Stimulated activated CD8-positive, alpha-beta memory T cell treated with anti-CD3 and anti-CD28 coated beads, Interleukin-12 subunit alpha, Interleukin-12 subunit beta, amount 100 ng/mL, for 1 hour (primary cell): ENCODE results near the gene CHMP2A.
"Not testable (repeated sequence)": the region's sequence is repeated elsewhere in the genome, so short reads cannot be mapped to it uniquely, and the experiment has no call there.

ENCODE experiments used
- DNase-seq: peaks from one replicate; pipeline ENCODE4 v3.0.0-alpha.2; 2020; ENCODE audit warnings: low read depth

The CHMP2A gene

DNA sequence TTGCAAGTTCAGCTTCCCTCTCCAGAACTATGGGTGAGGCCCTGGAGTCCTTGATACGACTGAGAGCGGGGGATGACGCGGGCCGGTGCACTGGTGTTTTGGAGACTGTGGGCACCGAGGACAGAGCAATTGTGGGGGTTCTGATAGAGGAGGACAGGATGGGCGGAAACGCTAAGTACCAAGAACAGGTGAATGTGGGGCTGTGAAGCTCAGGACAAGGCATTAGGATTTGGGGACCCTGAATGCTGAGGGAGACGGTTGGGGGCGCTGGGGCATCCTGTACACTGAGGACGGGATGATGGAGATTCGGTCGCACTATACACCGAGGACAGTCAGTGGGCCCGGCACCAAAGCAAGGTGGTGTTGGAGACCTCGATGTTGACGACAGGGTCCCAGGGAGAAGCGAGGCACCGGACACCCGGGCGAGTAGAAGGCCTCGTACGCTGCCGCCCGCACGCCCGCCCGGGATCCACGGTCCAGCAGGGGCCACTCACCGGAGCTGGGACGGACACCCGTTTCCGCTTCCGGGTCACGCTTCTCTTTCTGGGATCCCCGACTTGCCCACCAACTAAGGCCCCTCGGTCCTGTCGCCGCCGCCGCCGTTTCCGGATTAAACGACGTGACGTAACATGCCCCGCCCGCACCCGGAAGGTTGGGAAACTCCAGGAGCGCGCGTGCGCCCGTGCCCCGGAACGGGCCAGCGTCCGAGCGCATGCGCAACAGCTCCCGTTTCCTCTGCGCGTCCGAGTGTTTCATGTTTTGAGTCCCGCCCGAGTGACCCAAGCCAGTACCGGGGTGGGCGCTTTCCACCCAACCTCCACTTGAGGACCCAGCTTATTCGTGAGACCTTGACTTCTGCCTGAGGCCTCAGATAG, at the start of gene CHMP2A:
TSS of gene CHMP2A (minus strand) at position 612 of the 875 bp plus-strand sequence. CDS start 893 bp downstream, outside the sequence.
- peak; percentile 99 for DNase-seq

GRCh38 chr19:58586133-58586765, 31.3 kb upstream of the CHMP2A start:
- DNase-seq, result no peak

DNA sequence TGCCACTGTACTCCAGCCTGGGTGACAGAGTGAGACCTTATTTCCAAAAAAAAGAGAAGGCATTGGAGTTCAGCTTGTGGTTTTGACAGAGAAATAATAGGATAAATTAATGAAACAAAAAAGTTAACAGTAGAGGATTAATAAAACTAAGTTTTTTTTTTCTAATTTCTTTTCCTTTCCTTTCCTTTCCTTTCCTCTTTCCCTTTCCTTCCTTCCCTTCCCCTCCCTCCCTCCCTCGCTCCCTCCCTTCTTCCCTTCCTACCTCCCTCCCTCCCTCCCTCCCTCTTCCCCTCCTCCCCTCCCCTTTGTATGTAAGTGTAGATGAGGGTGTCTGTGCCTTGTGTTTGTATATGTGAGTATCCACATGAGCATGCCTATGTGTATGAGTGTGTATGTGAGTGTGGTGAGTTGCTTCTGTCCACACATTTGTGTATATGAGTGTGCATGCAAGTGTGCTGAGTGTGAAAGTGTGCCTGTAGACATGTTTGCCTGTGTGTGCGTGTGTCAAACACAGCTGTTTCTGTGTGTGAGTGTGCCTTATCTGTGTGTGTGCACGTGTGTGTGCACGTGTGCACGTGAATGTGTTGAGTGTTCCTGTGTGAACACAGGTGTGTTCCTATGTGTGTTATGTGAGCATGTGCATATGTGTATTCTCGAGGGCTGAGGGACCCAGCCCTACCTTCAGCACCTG, 30.7 kb upstream of the CHMP2A start:
- no peak for DNase-seq

DNA sequence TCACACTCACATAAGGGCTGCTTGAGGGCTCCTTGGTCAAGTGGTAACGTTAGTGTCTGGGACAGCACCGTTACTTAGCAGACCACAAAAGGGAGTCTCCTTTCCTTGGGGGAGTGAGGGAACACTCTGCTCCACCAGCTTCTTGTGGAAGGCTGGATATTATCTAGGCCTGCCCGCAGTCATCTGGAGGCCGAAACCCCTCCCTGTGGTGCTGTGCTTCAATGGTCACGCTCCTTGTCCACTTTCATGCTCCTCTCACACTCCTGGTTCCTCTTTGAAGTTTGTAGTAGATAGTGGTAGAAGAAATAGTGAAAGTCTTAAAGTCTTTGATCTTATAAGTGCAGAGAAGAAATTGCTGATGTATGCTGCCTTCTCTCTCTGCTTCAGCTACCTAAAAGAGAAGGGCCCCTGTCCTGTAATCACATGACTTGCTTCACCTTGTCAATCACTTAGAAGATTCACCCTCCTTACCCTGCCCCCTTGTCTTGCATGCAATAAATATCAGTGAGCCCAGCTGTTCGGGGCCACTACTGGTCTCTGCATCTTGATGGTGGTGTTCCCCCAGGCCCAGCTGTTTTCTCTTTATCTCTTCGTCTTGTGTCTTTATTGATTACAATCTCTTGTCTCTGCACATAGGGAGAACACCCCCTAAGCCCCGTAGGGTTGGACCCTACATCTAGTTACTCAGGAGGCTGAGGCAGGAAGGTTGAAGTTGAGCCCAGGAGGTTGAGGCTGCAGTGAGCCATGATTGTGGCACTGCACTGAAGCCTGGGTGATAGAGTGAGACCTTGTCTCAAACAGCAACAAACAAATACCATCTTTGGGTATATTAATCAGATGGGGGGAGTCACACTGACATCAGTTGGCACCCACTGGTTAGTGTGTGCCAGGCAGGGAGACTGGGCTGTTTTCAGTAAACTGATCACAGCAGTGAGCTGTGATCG, 29.9 kb upstream of the CHMP2A start:
- no peak for DNase-seq

DNA sequence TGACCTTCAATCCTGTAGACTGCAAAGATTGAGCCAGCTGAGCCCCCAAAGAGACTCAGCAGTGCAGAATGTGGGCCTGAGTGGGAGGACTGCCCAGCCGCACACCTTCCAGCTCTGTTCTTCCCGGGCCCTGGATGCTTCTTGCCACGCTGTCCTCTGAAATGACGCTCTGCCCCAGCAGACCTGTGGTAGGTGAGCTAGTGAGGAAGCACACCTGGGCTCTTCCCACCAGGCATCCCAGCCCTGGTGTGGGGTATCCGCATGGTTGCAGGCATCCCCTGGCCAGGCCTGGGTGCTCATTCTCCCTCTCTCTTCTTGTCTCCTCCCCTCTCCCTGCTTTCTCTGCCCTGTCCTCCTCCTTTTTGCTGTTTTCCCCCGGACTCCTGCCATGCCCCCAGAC, 28.1 kb upstream of the CHMP2A start:
- no peak for DNase-seq

- peak; percentile 82 for DNase-seq
Measured at GRCh38 chr19:58581227-58582141, 26.6 kb upstream of the CHMP2A start.

- no peak for DNase-seq
Measured at GRCh38 chr19:58579473-58580142, 24.7 kb upstream of the CHMP2A start.

- DNase-seq, result no peak
Measured at GRCh38 chr19:58578012-58578925, 23.4 kb upstream of the CHMP2A start.

DNA sequence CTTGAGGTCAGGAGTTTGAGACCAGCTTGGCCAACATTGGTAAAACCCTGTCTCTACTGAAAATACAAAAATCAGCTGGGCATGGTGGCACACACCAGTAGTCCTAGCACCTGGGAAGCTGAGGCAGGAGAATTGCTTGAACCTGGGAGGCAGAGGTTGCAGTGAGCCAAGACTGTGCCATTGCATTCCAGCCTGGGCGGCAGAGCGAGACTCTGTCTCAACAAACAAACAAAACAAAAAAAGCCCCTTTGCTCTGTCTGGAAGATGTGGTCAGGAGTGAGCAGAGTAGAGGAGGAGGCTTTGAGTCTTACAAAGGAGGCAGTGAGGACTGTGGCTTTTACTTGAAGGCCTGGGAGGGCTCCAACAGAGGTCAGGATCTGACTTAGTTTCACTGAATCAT, 22.7 kb upstream of the CHMP2A start:
- not testable (repeated sequence) for DNase-seq

DNA sequence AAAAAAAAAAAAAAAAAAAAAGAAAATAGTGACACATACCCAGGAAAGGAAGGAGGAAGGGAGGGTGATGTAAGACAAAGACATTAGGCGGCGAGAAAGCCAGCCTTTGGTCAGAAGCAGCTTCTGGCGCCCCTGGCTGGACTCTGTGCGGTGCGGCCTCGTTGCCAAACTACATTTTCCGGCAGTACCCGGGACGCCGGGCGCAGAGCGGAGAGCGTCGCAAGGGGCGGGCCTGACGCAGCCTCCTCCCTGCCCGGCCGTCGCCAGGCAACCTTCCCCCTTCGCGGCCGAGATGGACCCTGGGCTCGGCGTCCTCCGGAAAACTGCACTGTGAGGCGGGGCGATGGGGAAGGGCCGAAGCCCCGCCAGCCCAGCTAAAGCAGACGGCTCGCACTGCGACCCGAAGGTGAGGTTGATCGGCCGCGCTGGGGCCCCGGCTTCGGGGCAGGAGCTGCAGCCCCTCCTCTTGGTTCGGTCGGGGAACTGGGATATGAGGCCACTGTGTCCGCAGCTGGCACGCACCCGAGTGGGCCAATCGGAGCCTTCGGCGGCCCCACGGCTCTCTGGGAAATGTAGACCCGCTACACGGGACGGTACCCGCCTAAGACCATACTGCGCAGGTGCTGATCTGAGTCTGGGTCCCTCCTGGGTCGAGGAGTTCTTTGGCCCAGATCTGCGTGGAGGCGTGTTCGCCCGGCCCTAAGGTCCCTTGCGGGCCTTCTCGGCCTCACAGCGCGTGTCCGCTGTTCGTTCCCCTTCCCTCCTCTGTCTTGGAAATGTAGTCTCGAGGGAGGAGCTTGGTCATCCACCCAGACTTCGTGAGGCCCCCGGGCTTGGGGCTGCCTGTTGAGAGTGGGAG, 20.5 kb upstream of the CHMP2A start:
- peak; percentile 58 for DNase-seq

DNA sequence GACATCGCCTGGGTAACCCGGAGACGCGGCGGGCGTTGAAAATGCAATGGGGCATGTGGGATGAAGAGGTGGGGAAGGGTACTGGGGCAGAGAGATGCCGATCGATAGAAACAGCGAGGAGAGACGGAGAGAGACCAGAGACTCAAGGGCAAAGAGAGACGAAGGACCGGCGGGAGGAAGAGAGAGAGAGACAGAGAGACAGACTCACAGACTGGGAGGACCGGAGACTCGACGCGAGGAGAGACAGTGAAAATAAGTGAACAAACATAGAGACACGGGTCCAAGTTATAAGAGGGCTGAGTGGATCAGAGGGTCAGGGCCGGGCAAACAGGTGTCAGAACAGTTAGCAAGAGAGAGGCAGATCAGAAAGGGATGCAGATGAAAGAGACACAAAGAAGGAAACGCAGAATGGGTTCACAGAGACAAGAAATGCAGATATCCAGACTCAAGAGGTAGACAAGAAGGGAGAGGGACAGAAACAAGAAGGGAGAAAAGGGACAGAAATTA, 18.8 kb upstream of the CHMP2A start:
- DNase-seq, result no peak

DNA sequence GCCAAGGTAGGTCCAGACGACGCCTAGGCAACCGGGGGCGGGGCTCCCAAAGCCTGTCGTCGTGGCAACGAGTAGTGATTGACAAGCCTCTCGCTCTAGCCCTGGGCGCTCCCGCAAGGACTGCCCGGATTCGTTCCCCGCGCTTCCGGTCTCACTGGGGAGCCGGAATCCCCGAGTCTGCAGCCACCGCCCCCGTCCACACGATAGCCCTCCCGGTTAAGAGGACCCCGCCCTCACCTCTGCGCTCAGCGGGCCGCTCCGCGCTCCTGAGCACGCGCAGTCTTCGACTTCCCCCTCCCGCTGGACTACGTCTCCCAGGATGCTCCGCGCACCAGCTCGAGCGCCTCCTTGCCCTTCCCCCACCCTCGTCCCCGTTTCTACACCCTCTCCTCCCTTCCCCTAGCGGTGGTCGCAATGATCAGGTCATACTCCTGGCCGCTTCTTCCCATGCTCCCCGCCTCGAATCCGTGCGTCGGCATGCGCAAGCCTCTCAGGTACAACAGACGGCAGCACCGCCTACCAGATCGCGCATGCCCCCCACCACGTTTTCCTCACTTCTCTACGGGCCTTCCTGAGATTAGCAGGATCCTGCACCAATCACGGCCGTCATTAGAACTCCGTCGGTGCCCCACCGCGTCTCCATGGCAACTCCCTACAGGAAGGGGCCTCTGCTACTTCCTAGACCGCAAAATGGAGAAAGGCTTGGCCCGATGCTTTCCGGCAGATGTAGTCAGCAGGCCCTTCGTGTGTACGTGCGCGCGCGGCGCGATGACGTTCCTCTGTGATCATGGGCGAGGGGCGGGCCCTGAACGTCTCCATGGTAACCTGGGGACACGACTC, 18.1 kb upstream of the CHMP2A start, which contains the start of gene MZF1:
TSS of gene MZF1 (minus strand) at position 518 of the 840 bp plus-strand sequence. CDS start 1,946 bp downstream, outside the sequence.
- peak; percentile 100 for DNase-seq

DNA sequence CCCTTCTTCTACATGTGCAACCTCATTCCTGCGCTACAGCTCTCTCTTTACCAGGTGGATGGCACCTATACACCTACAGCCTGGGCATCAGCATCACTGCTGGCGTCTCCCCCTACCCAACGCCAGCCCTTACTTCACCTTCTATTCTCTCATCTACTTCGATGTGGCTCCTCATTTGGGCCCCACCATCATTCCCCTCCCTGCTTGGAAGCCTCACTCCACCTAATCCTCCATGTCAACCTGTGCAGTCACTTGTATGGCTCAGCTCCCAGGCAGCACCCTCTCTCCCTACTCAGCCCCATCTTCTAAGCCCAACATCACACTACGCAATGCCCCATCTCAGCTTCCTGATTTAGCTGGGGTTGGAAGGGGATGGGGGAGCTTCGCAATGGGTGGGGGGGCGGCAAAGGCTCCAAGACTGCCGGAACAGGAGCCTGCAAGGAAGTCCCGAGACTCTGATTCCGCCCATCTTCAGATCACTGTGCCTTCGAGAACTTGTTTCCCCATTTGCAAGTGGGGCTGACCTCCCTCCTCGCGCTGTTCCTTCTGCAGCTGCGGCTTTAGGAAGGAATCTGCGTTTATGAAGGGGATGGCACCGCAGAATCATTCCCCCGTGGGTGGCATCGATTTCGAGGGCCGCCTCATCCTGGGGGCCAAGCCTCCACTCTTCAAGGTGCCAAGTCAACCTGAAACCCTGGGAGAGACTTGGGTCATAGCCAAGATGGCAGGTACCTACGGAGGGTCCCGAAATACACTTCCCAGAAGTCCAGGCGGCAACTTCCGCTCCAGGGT, 17.3 kb upstream of the CHMP2A start:
- DNase-seq, result no peak

- no peak for DNase-seq
Measured at GRCh38 chr19:58571575-58571947, 16.7 kb upstream of the CHMP2A start.

- DNase-seq, result no peak
Measured at GRCh38 chr19:58570770-58571574, 16.1 kb upstream of the CHMP2A start.
